ENCODE data around the gene NKAPL. TPM values are rescaled to one million over a fixed set of nuclear protein-coding genes. Genes with fewer than 3 reads are reported as not detected.

The NKAPL gene
- polyA plus RNA-seq, 4 donors: 0.45 to 1.1 (median 0.86) TPM

- Histone ChIP-seq H3K4me3 (ENCODE audit: low read depth in 1 of 3, low read length in 3 of 3) (no peak overlapping the region), H3K27ac (ENCODE audit: low read depth in 1 of 3, low read length in 2 of 3) (no peak overlapping the region), H3K4me1 (ENCODE audit: control insufficient read depth in 3 of 3, insufficient read depth in 2 of 3, low read depth in 1 of 3, low read length in 2 of 3) (peaks cover 0 to 15% (median 7%) of the 10 kb centered on the region in 3 donors), H3K9me3 (ENCODE audit: control insufficient read depth in 2 of 2, insufficient read depth in 1 of 2, low read depth in 1 of 2, low read length in 1 of 2) (peaks cover 0 to 9% of the 10 kb centered on the region in 2 donors), H3K36me3 (ENCODE audit: control insufficient read depth in 3 of 3, insufficient read depth in 2 of 3, low read depth in 1 of 3, low read length in 3 of 3) (no peaks in the 10 kb centered on the region), H3K27me3 (ENCODE audit: control insufficient read depth in 3 of 3, insufficient read depth in 3 of 3, low read length in 3 of 3) (peaks cover 0 to 10% (median 0%) of the 10 kb centered on the region in 3 donors)
- 81 to 100% (median 85%) methylated on average over 1 of the region's 1 CpG for WGBS, 3 donors
- no peak for DNase-seq
- no peak for FAIRE-seq
These were observed 5.0 kb upstream of the NKAPL start for GRCh38 chr6:28254121-28254519.

- H3K27ac ChIP-seq (ENCODE audit: low read depth in 1 of 3, low read length in 2 of 3): no peak overlapping the region
- 0% methylated on average over 1 of the region's 1 CpG for whole genome bisulfite sequencing, 3 donors
- H3K27me3 ChIP-seq (ENCODE audit: control insufficient read depth in 3 of 3, insufficient read depth in 3 of 3, low read length in 3 of 3): peaks cover 0 to 21% (median 0%) of the 10 kb centered on the region in 3 donors
- H3K9me3 ChIP-seq (ENCODE audit: control insufficient read depth in 2 of 2, insufficient read depth in 1 of 2, low read depth in 1 of 2, low read length in 1 of 2): peaks cover 0 to 26% of the 10 kb centered on the region in 2 donors
- DNase-seq (no peak), FAIRE-seq (no peak)
- no peaks in the 10 kb centered on the region for H3K36me3 ChIP-seq (ENCODE audit: control insufficient read depth in 3 of 3, insufficient read depth in 2 of 3, low read depth in 1 of 3, low read length in 3 of 3)
- peaks cover 0 to 11% (median 2%) of the 10 kb centered on the region in 3 donors for H3K4me1 ChIP-seq (ENCODE audit: control insufficient read depth in 3 of 3, insufficient read depth in 2 of 3, low read depth in 1 of 3, low read length in 2 of 3)
- no peak overlapping the region for H3K4me3 ChIP-seq (ENCODE audit: low read depth in 1 of 3, low read length in 3 of 3)
These were observed 2.1 kb upstream of the NKAPL start for GRCh38 chr6:28257042-28257441.

GRCh38 chr6:28263922-28264321, 4.8 kb downstream of the NKAPL start:
- 53 to 69% (median 59%) methylated on average over 2 of the region's 2 CpGs for WGBS, 3 donors
- peaks cover 0 to 20% of the 10 kb centered on the region in 2 donors for H3K9me3 ChIP-seq (ENCODE audit: control insufficient read depth in 2 of 2, insufficient read depth in 1 of 2, low read depth in 1 of 2, low read length in 1 of 2)
- H3K4me1 ChIP-seq (ENCODE audit: control insufficient read depth in 3 of 3, insufficient read depth in 2 of 3, low read depth in 1 of 3, low read length in 2 of 3): peaks cover 0 to 5% (median 4%) of the 10 kb centered on the region in 3 donors
- DNase-seq (no peak), FAIRE-seq (no peak)
- H3K27me3 ChIP-seq (ENCODE audit: control insufficient read depth in 3 of 3, insufficient read depth in 3 of 3, low read length in 3 of 3): peaks cover 0 to 17% (median 0%) of the 10 kb centered on the region in 3 donors
- H3K4me3 ChIP-seq (ENCODE audit: low read depth in 1 of 3, low read length in 3 of 3): no peak overlapping the region
- peaks cover 0 to 3% (median 0%) of the 10 kb centered on the region in 3 donors for H3K36me3 ChIP-seq (ENCODE audit: control insufficient read depth in 3 of 3, insufficient read depth in 2 of 3, low read depth in 1 of 3, low read length in 3 of 3)
- H3K27ac ChIP-seq (ENCODE audit: low read depth in 1 of 3, low read length in 2 of 3): no peak overlapping the region

- Histone ChIP-seq H3K4me1 (ENCODE audit: control insufficient read depth in 3 of 3, insufficient read depth in 2 of 3, low read depth in 1 of 3, low read length in 2 of 3) (peaks cover 0 to 4% (median 0%) of the 10 kb centered on the region in 3 donors), H3K4me3 (ENCODE audit: low read depth in 1 of 3, low read length in 3 of 3) (no peak overlapping the region), H3K27ac (ENCODE audit: low read depth in 1 of 3, low read length in 2 of 3) (no peak overlapping the region), H3K27me3 (ENCODE audit: control insufficient read depth in 3 of 3, insufficient read depth in 3 of 3, low read length in 3 of 3) (peaks cover 0 to 8% (median 0%) of the 10 kb centered on the region in 3 donors), H3K36me3 (ENCODE audit: control insufficient read depth in 3 of 3, insufficient read depth in 2 of 3, low read depth in 1 of 3, low read length in 3 of 3) (peaks cover 0 to 3% (median 0%) of the 10 kb centered on the region in 3 donors), H3K9me3 (ENCODE audit: control insufficient read depth in 2 of 2, insufficient read depth in 1 of 2, low read depth in 1 of 2, low read length in 1 of 2) (peaks cover 0 to 11% of the 10 kb centered on the region in 2 donors)
- FAIRE-seq (no peak), DNase-seq (no peak)
- WGBS, 3 donors: 29 to 49% (median 39%) methylated on average over 4 of the region's 4 CpGs
These were observed 5.8 kb downstream of the NKAPL start for GRCh38 chr6:28264834-28265401.

GRCh38 chr6:28266563-28266961, 7.5 kb downstream of the NKAPL start:
- peak overlapping the region in 1 of 3 donors; percentile 90 for H3K27ac ChIP-seq (ENCODE audit: low read depth in 1 of 3, low read length in 2 of 3)
- peaks cover 0 to 4% (median 0%) of the 10 kb centered on the region in 3 donors for H3K4me1 ChIP-seq (ENCODE audit: control insufficient read depth in 3 of 3, insufficient read depth in 2 of 3, low read depth in 1 of 3, low read length in 2 of 3)
- peaks cover 0 to 6% of the 10 kb centered on the region in 2 donors for H3K9me3 ChIP-seq (ENCODE audit: control insufficient read depth in 2 of 2, insufficient read depth in 1 of 2, low read depth in 1 of 2, low read length in 1 of 2)
- H3K4me3 ChIP-seq (ENCODE audit: low read depth in 1 of 3, low read length in 3 of 3): peak overlapping the region in 2 of 3 donors; percentile 84 to 92
- FAIRE-seq (no peak), DNase-seq (no peak)
- WGBS, 3 donors: 8 to 11% (median 10%) methylated on average over 5 of the region's 5 CpGs
- H3K27me3 ChIP-seq (ENCODE audit: control insufficient read depth in 3 of 3, insufficient read depth in 3 of 3, low read length in 3 of 3): peaks cover 0 to 8% (median 0%) of the 10 kb centered on the region in 3 donors
- peaks cover 0 to 3% (median 0%) of the 10 kb centered on the region in 3 donors for H3K36me3 ChIP-seq (ENCODE audit: control insufficient read depth in 3 of 3, insufficient read depth in 2 of 3, low read depth in 1 of 3, low read length in 3 of 3)

- Histone ChIP-seq H3K9me3 (ENCODE audit: control insufficient read depth in 2 of 2, insufficient read depth in 1 of 2, low read depth in 1 of 2, low read length in 1 of 2) (peaks cover 0 to 2% of the 10 kb centered on the region in 2 donors), H3K4me3 (ENCODE audit: low read depth in 1 of 3, low read length in 3 of 3) (peak within 1 kb of the TSS; percentile 58 to 92 (median 84)), H3K4me1 (ENCODE audit: control insufficient read depth in 3 of 3, insufficient read depth in 2 of 3, low read depth in 1 of 3, low read length in 2 of 3) (peaks cover 0 to 4% (median 0%) of the 10 kb centered on the region in 3 donors), H3K27me3 (ENCODE audit: control insufficient read depth in 3 of 3, insufficient read depth in 3 of 3, low read length in 3 of 3) (peaks cover 0 to 3% (median 0%) of the 10 kb centered on the region in 3 donors), H3K36me3 (ENCODE audit: control insufficient read depth in 3 of 3, insufficient read depth in 2 of 3, low read depth in 1 of 3, low read length in 3 of 3) (peaks cover 0 to 7% (median under 1%) of the 10 kb centered on the region in 3 donors), H3K27ac (ENCODE audit: low read depth in 1 of 3, low read length in 2 of 3) (peak within 1 kb of the TSS; percentile 65 to 90 (median 71))
- DNase-seq (peak; percentile 85 to 97), FAIRE-seq (no peak)
- 0 to 1% (median 0%) methylated on average over 32 of the region's 32 CpGs for WGBS, 3 donors
These were observed 8.0 kb downstream of the NKAPL start, which contains the start of gene ZSCAN26 for GRCh38 chr6:28266962-28267694. Gene ZSCAN26, plus strand, starts transcription at chr6:28267143. Its CDS starts 4,777 bp downstream, at chr6:28271920.

GRCh38 chr6:28267695-28268059, 8.6 kb downstream of the NKAPL start:
- Histone ChIP-seq H3K4me1 (ENCODE audit: control insufficient read depth in 3 of 3, insufficient read depth in 2 of 3, low read depth in 1 of 3, low read length in 2 of 3) (peaks cover 0 to 4% (median 0%) of the 10 kb centered on the region in 3 donors), H3K27ac (ENCODE audit: low read depth in 1 of 3, low read length in 2 of 3) (peak overlapping the region in 2 of 3 donors; percentile 65 to 90), H3K4me3 (ENCODE audit: low read depth in 1 of 3, low read length in 3 of 3) (peak overlapping the region in 2 of 3 donors; percentile 84 to 92), H3K27me3 (ENCODE audit: control insufficient read depth in 3 of 3, insufficient read depth in 3 of 3, low read length in 3 of 3) (no peaks in the 10 kb centered on the region), H3K9me3 (ENCODE audit: control insufficient read depth in 2 of 2, insufficient read depth in 1 of 2, low read depth in 1 of 2, low read length in 1 of 2) (no peaks in the 10 kb centered on the region), H3K36me3 (ENCODE audit: control insufficient read depth in 3 of 3, insufficient read depth in 2 of 3, low read depth in 1 of 3, low read length in 3 of 3) (peaks cover 0 to 11% (median 2%) of the 10 kb centered on the region in 3 donors)
- DNase-seq (no peak), FAIRE-seq (no peak)
- 3 to 11% (median 4%) methylated on average over 1 of the region's 1 CpG for WGBS, 3 donors

GRCh38 chr6:28269492-28269891, 10.4 kb downstream of the NKAPL start:
- Histone ChIP-seq H3K4me3 (ENCODE audit: low read depth in 1 of 3, low read length in 3 of 3) (no peak overlapping the region), H3K27me3 (ENCODE audit: control insufficient read depth in 3 of 3, insufficient read depth in 3 of 3, low read length in 3 of 3) (no peaks in the 10 kb centered on the region), H3K4me1 (ENCODE audit: control insufficient read depth in 3 of 3, insufficient read depth in 2 of 3, low read depth in 1 of 3, low read length in 2 of 3) (peaks cover 0 to 4% (median 0%) of the 10 kb centered on the region in 3 donors), H3K36me3 (ENCODE audit: control insufficient read depth in 3 of 3, insufficient read depth in 2 of 3, low read depth in 1 of 3, low read length in 3 of 3) (peaks cover 0 to 22% (median 6%) of the 10 kb centered on the region in 3 donors), H3K27ac (ENCODE audit: low read depth in 1 of 3, low read length in 2 of 3) (no peak overlapping the region), H3K9me3 (ENCODE audit: control insufficient read depth in 2 of 2, insufficient read depth in 1 of 2, low read depth in 1 of 2, low read length in 1 of 2) (no peaks in the 10 kb centered on the region)
- FAIRE-seq (no peak), DNase-seq (no peak)

All from small intestine (tissue), 7 donors.